ENCODE data around the gene UMAD1. TPM values are rescaled to one million over a fixed set of nuclear protein-coding genes. Genes with fewer than 3 reads are reported as not detected.

The UMAD1 gene
- total and polyA plus RNA-seq, 2 of the 4 experiments (the other 2 are of a cell fraction) = 5.2 to 8.4 TPM

DNA sequence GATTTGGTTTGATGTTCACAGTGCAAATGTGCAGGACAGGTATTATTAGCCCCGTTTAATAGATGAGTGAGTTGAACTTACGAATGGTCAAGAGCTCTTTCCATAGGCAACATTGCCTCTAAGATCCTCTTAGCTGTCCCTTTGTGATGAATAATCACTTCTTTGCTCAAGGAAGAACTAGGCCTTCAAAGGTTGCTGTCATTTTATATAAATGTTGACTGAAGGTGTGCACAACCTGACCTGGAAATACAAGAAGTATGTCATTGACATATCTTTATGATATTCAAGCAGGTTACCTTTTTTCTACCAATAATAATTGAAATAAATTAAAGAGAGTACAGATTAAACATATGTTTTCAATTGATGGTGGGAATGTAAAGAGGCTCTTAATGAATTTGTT, 279.5 kb downstream of the UMAD1 start:
- ATAC-seq (ENCODE audit: low read depth) = no peak
- in situ Hi-C loops (cut with MboI; ENCODE audit: low sequenced_read_pairs) = no loop called here
- POLR2A ChIA-PET (ENCODE audit: unreplicated experiment) = no interaction called here

More for the DNA sequence above, 279.5 kb downstream of the UMAD1 start:
- no peak overlapping the region for H2BK120ac ChIP-seq (ENCODE audit: low read depth, low read length)
- H2AK9ac ChIP-seq (replicated peaks; ENCODE audit: low read depth, low read length, poor library complexity) = no peak overlapping the region
- no peak overlapping the region for H3K4me3 ChIP-seq (ENCODE audit: insufficient read depth, low read depth, low read length)
- no peaks in the 10 kb centered on the region for H3K9me1 ChIP-seq (ENCODE audit: insufficient read depth, low read length)
- no peaks in the 10 kb centered on the region for H4K20me1 ChIP-seq (ENCODE audit: insufficient read depth, low read length)
- no peak overlapping the region for H3K9ac ChIP-seq (ENCODE audit: low read depth, low read length)
- H4K8ac ChIP-seq (ENCODE audit: low read depth in 2 of 2, low read length in 2 of 2) = no peak overlapping the region
- H2BK15ac ChIP-seq (ENCODE audit: low read depth, low read length) = no peak overlapping the region
- no peak overlapping the region for H3K18ac ChIP-seq (ENCODE audit: low read depth, low read length)
- WGBS, 2 experiments (ENCODE audit: extremely low coverage in 2 of 2, insufficient read length in 1 of 2) = no CpG with 5 or more reads among the region's 2 CpGs
- H2BK20ac ChIP-seq (ENCODE audit: low read depth, low read length) = no peak overlapping the region
- H3K27ac ChIP-seq (ENCODE audit: insufficient read depth, low read length) = no peak overlapping the region
- H2AK5ac ChIP-seq (ENCODE audit: low read depth, low read length) = no peak overlapping the region
- CTCF ChIA-PET = interaction anchor here (1.0 kb wide), 1 partner anchor 9 kb away, joined by 3 read pairs; no protein-coding TSS in a partner anchor
- H3K14ac ChIP-seq (replicated peaks; ENCODE audit: low read depth, low read length) = no peak overlapping the region
- H2BK5ac ChIP-seq (ENCODE audit: low read depth, low read length, poor library complexity, severe bottlenecking) = no peak overlapping the region
- intact Hi-C loops (cut with micrococcal nuclease) (no loop called here), dilution Hi-C loops (cut with HindIII; ENCODE audit: low sequenced_read_pairs, unreplicated experiment) (no loop called here)
- H3K56ac ChIP-seq (ENCODE audit: extremely low read depth, insufficient read depth, low read length) = no peak overlapping the region
- no peak overlapping the region for H3K23ac ChIP-seq (ENCODE audit: low read depth, low read length)
- no peaks in the 10 kb centered on the region for H3K27me3 ChIP-seq (ENCODE audit: control insufficient read depth, insufficient read depth, low read length)
- no TSS peak for BruUV-seq (replicated peaks)
- no peak overlapping the region for H3K4me2 ChIP-seq (ENCODE audit: low read depth, low read length)
- H3K79me1 ChIP-seq (ENCODE audit: low read depth in 1 of 2, low read length in 2 of 2) = no peaks in the 10 kb centered on the region
- H4K91ac ChIP-seq (ENCODE audit: insufficient read depth, low read depth, low read length) = no peak overlapping the region
- no peaks in the 10 kb centered on the region for H3K9me3 ChIP-seq (ENCODE audit: control insufficient read depth, insufficient read depth, low read length)
- TF ChIP-seq RCOR1 (IDR thresholded peaks at IDR 0.05; ENCODE audit: insufficient replicate concordance, low read length) (no peak), CEBPB (IDR thresholded peaks at IDR 0.05; ENCODE audit: low read depth, low read length) (no peak), MXI1 (IDR thresholded peaks at IDR 0.05; ENCODE audit: borderline replicate concordance, low read depth, low read length) (no peak), RFX5 (IDR thresholded peaks at IDR 0.05; ENCODE audit: low read depth, low read length) (no peak), NFE2L2 (IDR thresholded peaks at IDR 0.05; ENCODE audit: low read depth, low read length) (no peak), RAD21 (IDR thresholded peaks at IDR 0.05; ENCODE audit: low read length) (no peak), SMC3 (IDR thresholded peaks at IDR 0.05; ENCODE audit: low read depth, low read length) (no peak), FOS (IDR thresholded peaks at IDR 0.05; ENCODE audit: low read depth, low read length) (no peak), BHLHE40 (IDR thresholded peaks at IDR 0.05; ENCODE audit: low read depth, low read length) (no peak), MAFK (IDR thresholded peaks at IDR 0.05; ENCODE audit: low read depth, low read length) (no peak), MAZ (IDR thresholded peaks at IDR 0.05; ENCODE audit: borderline replicate concordance, low read depth, low read length) (no peak), POLR2A (IDR thresholded peaks at IDR 0.05; ENCODE audit: low read depth, low read length) (no peak), CHD1 (IDR thresholded peaks at IDR 0.05; ENCODE audit: low read depth, low read length) (no peak)
- TF ChIP-seq, protein P1, sequence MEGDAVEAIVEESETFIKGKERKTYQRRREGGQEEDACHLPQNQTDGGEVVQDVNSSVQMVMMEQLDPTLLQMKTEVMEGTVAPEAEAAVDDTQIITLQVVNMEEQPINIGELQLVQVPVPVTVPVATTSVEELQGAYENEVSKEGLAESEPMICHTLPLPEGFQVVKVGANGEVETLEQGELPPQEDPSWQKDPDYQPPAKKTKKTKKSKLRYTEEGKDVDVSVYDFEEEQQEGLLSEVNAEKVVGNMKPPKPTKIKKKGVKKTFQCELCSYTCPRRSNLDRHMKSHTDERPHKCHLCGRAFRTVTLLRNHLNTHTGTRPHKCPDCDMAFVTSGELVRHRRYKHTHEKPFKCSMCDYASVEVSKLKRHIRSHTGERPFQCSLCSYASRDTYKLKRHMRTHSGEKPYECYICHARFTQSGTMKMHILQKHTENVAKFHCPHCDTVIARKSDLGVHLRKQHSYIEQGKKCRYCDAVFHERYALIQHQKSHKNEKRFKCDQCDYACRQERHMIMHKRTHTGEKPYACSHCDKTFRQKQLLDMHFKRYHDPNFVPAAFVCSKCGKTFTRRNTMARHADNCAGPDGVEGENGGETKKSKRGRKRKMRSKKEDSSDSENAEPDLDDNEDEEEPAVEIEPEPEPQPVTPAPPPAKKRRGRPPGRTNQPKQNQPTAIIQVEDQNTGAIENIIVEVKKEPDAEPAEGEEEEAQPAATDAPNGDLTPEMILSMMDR (conservative IDR thresholded peaks at IDR 0.05; ENCODE audit: low read depth, low read length) = no peak
- TF ChIP-seq, protein P2, sequence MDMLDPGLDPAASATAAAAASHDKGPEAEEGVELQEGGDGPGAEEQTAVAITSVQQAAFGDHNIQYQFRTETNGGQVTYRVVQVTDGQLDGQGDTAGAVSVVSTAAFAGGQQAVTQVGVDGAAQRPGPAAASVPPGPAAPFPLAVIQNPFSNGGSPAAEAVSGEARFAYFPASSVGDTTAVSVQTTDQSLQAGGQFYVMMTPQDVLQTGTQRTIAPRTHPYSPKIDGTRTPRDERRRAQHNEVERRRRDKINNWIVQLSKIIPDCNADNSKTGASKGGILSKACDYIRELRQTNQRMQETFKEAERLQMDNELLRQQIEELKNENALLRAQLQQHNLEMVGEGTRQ (IDR thresholded peaks at IDR 0.05; ENCODE audit: low read depth, low read length) = no peak
- TF ChIP-seq, protein P3, sequence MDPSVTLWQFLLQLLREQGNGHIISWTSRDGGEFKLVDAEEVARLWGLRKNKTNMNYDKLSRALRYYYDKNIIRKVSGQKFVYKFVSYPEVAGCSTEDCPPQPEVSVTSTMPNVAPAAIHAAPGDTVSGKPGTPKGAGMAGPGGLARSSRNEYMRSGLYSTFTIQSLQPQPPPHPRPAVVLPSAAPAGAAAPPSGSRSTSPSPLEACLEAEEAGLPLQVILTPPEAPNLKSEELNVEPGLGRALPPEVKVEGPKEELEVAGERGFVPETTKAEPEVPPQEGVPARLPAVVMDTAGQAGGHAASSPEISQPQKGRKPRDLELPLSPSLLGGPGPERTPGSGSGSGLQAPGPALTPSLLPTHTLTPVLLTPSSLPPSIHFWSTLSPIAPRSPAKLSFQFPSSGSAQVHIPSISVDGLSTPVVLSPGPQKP (IDR thresholded peaks at IDR 0.05; ENCODE audit: borderline replicate concordance, low read depth, low read length) = no peak
- no peak for DNase-seq
- no peak overlapping the region for H3K4ac ChIP-seq (ENCODE audit: low read depth, low read length)
- no peaks in the 10 kb centered on the region for H3K36me3 ChIP-seq (ENCODE audit: control insufficient read depth, insufficient read depth, low read length)
- no peak overlapping the region for H4K5ac ChIP-seq (ENCODE audit: low read depth, low read length)
- no peak overlapping the region for H2AFZ ChIP-seq (replicated peaks; ENCODE audit: low read length, poor library complexity)
- no peaks in the 10 kb centered on the region; the same call in 1 of the 2 replicates for H3K4me1 ChIP-seq (ENCODE audit: control insufficient read depth, insufficient read depth, low read length)
